ENCODE results near the gene LDLRAD4.

GRCh38 chr18:13218368-13218991, at the start of gene LDLRAD4:
- TF ChIP-seq CTCF (IDR thresholded peaks at IDR 0.05; ENCODE audit: insufficient read depth, low read length, poor library complexity, severe bottlenecking) (no peak), EZH2phosphoT487 (conservative IDR thresholded peaks at IDR 0.05; ENCODE audit: low read length) (no peak)

All from SU-DHL-6 (cell line).